WI38 (cell line): ENCODE data around the gene CCNL2.

Source experiments
- H3K4me3 ChIP-seq: 2 replicates; pipeline ENCODE4 v1.5.1; 2011; ENCODE audit warnings: low read depth, mild to moderate bottlenecking, control low read depth, low read length
- TF ChIP-seq, protein P1 (sequence below): IDR thresholded peaks from 2 replicates; pipeline ENCODE4 v1.5.1; 2012; ENCODE audit warnings: low read depth, mild to moderate bottlenecking, control low read depth, low read length

The CCNL2 gene

GRCh38 chr1:1347663-1348419 is 51.3 kb downstream of the CCNL2 start:
- peak overlapping the region; percentile 74 for H3K4me3 ChIP-seq
- TF ChIP-seq, protein P1, sequence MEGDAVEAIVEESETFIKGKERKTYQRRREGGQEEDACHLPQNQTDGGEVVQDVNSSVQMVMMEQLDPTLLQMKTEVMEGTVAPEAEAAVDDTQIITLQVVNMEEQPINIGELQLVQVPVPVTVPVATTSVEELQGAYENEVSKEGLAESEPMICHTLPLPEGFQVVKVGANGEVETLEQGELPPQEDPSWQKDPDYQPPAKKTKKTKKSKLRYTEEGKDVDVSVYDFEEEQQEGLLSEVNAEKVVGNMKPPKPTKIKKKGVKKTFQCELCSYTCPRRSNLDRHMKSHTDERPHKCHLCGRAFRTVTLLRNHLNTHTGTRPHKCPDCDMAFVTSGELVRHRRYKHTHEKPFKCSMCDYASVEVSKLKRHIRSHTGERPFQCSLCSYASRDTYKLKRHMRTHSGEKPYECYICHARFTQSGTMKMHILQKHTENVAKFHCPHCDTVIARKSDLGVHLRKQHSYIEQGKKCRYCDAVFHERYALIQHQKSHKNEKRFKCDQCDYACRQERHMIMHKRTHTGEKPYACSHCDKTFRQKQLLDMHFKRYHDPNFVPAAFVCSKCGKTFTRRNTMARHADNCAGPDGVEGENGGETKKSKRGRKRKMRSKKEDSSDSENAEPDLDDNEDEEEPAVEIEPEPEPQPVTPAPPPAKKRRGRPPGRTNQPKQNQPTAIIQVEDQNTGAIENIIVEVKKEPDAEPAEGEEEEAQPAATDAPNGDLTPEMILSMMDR = no peak

DNA sequence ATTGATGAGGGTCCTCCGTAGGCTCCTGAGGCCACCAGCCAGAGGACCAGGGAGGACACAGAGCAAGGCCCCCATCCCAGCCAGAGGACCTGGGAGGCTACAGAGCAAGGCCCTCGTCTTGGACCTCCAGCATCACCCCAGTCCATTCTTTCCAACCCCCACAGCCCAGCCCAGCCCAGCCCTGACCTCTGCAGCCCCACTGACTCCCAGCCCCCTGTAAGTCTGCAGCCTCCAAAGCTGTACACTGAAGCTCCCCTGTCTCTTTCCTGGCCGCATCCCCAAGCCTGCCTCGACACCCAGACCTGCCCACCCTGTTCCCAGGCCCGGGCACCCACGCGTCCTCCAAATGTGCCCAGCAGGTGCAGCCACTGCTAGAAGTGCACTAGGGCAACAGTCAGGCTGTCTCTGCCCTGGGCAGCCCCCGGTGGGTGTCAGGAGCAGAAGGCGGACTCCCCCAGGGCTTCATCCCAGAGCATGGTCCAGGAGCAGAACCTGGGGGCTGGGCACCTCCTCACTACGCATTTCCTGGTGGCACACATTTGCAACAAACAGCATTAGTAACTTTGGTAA is 52.0 kb downstream of the CCNL2 start:
- H3K4me3 ChIP-seq = peak overlapping the region; percentile 74
- TF ChIP-seq, protein P1 = no peak

GRCh38 chr1:1346501-1346890 is 52.6 kb downstream of the CCNL2 start:
- H3K4me3 ChIP-seq = no peak overlapping the region

DNA sequence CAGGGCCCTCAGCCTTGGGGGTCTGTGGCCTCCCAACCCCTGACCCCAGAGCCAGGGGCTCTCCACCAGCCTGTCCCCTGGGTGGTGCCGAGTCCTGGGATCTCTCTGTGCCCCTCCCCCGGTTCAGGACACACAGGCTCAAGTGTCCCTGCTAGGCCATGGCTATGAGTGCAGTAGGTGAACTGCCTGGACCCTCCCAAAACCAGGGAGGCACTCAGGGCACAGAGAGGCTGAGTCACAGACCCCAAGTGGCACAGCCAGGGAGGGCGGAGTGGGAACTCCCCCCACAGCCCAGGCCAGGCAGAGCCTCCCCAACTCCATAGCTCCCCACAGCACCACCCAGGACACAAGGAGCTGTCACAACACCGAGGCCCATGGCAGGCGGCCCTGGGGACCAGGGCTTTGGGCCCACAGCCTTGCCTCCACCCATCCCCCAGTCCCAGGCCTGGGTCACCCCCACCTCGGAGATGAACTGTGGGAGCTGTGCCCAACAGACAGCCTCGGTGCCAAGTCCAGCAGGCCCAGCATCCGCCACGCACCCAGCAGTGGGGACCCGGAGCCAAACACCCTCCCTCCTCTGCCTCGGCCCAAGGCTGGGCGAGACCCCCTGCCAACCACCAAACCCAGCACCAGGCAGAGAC is 53.2 kb downstream of the CCNL2 start:
- TF ChIP-seq, protein P1 = no peak
- no peak overlapping the region for H3K4me3 ChIP-seq

More at GRCh38 chr1:1346501-1346890, 52.6 kb downstream of the CCNL2 start:
- TF ChIP-seq, protein P1 = no peak

- TF ChIP-seq, protein P1 = no peak
These were observed 53.8 kb downstream of the CCNL2 start for GRCh38 chr1:1345384-1345783.

GRCh38 chr1:1344655-1345361 is 54.3 kb downstream of the CCNL2 start:
- TF ChIP-seq, protein P1 = peak; percentile 76
- no peak overlapping the region for H3K4me3 ChIP-seq

More at GRCh38 chr1:1345384-1345783, 53.8 kb downstream of the CCNL2 start:
- H3K4me3 ChIP-seq = no peak overlapping the region
